ENCODE measurements around the gene DHDH. TPM values are rescaled to one million over a fixed set of nuclear protein-coding genes. Genes with fewer than 3 reads are reported as not detected.

The DHDH gene
- polyA plus RNA-seq, 1 experiment = not detected

DNA sequence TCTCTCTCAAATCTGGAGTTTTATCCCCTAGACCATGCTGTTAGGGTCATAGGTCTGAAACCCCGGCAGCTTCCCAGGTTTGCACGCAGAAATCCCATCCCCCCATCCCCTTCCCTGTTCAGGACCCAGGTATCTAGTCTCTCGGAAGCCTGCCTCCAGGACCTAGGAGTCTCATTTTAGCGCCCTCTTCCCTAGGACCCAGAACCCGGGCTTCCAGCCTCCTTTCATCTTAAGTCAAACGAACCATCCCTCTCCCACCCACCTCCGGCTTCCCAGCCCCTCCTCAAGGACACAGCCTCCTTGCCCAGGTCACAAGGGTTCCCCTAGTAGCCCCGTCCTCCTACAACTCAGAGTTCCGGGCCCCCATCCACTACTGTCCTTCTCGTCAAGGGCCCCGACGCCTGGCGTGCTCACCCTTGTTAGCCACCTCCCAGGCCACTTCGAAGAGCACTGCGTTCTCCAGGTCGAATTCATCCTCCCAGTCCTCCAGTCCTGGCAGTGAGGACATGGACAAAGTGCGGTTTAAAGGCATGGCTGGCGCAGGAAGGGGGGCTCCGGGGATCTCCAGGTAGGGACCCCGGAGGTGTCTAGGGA is 59.2 kb downstream of the DHDH start:
- TF ChIP-seq, protein P1, sequence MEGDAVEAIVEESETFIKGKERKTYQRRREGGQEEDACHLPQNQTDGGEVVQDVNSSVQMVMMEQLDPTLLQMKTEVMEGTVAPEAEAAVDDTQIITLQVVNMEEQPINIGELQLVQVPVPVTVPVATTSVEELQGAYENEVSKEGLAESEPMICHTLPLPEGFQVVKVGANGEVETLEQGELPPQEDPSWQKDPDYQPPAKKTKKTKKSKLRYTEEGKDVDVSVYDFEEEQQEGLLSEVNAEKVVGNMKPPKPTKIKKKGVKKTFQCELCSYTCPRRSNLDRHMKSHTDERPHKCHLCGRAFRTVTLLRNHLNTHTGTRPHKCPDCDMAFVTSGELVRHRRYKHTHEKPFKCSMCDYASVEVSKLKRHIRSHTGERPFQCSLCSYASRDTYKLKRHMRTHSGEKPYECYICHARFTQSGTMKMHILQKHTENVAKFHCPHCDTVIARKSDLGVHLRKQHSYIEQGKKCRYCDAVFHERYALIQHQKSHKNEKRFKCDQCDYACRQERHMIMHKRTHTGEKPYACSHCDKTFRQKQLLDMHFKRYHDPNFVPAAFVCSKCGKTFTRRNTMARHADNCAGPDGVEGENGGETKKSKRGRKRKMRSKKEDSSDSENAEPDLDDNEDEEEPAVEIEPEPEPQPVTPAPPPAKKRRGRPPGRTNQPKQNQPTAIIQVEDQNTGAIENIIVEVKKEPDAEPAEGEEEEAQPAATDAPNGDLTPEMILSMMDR (IDR thresholded peaks at IDR 0.05; ENCODE audit: insufficient read depth, low read depth, low read length) = no peak
- ChIA-PET POLR2A (interaction anchor here (0.5 to 1.8 kb wide), 4 partner anchors 14 to 64 kb away, joined by 3 to 6 read pairs (median 4); partner anchors contain the start of gene CGB7), CTCF (interaction anchor here (0.8 to 2.7 kb wide), 19 partner anchors 11 to 205 kb away, joined by 3 to 44 read pairs (median 4); partner anchors contain the start of gene HSD17B14)
- no peak for DNase-seq (ENCODE audit: low read depth)
- Histone ChIP-seq H3K36me3 (ENCODE audit: control insufficient read depth, insufficient read depth, low read length) (peaks cover 20% of the 10 kb centered on the region), H3K4me3 (ENCODE audit: low read depth, low read length) (peak overlapping the region; percentile 94), H3K27me3 (ENCODE audit: control insufficient read depth, insufficient read depth, low read length) (no peaks in the 10 kb centered on the region)

DNA sequence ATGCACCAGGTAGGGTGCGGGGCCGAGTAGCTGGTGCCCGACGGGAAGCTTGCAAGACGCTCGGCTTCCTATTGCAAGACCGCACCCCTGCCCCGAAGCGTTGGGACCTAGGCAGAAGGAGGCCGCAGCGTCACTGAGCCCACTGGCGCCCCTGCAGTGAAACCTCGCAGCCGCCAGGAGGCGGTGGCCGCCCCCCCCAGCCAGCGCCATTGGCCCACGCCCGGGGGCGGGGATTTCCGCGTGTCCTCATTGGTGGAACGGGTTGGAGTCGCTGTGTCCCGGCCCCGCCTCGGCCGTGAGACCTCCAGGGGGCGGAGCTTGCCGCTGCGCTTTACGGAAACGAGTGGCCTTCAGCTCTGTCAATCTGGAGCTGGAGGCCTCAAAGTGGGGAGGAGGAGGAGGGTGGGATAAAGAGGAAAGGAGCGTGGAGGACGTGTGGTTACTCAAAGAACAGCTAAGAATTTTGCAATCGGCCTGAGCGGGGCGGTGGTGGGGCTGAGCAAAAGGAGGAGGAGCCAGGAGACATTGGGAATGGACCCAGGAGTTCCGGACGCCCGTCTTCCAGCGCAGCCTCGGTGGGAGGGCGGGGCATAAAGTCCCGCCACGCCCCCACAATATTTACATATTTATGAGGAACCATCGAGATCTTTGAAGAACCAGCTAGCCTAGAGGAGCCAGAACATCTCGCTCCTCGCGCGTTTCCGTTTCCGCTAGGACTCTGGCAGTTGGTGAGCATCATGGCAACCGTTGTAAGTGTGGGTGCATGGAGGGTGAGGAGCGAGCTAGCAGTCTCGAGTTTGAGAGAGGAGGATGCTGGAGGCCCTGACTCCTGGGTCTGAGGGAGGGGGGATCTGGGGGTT is 59.9 kb downstream of the DHDH start, which contains the start of the genes GYS1 and RUVBL2:
TSS of gene GYS1 (minus strand) at position 135 of the 860 bp plus-strand sequence. CDS start 197 bp downstream, outside the sequence.
TSS of gene RUVBL2 (plus strand) at position 713 of the 860 bp plus-strand sequence. CDS start at position 738, 25 bp downstream.
- TF ChIP-seq, protein P1 (IDR thresholded peaks at IDR 0.05; ENCODE audit: insufficient read depth, low read depth, low read length) = peak; percentile 99
- Histone ChIP-seq H3K27me3 (ENCODE audit: control insufficient read depth, insufficient read depth, low read length) (no peaks in the 10 kb centered on the region), H3K4me3 (ENCODE audit: low read depth, low read length) (peak within 1 kb of the TSS; percentile 94), H3K36me3 (ENCODE audit: control insufficient read depth, insufficient read depth, low read length) (peaks cover 16% of the 10 kb centered on the region)
- CTCF ChIA-PET = interaction anchor here (0.6 to 2.7 kb wide), 27 partner anchors 8 to 268 kb away, joined by 3 to 44 read pairs (median 4); partner anchors contain the start of gene HSD17B14
- POLR2A ChIA-PET = interaction anchor here (0.6 to 1.8 kb wide), 6 partner anchors 26 to 1232 kb away, joined by 3 to 6 read pairs (median 3); partner anchors contain the start of genes CGB7 and NUCB1
- peak; percentile 98 for DNase-seq (ENCODE audit: low read depth)

DNA sequence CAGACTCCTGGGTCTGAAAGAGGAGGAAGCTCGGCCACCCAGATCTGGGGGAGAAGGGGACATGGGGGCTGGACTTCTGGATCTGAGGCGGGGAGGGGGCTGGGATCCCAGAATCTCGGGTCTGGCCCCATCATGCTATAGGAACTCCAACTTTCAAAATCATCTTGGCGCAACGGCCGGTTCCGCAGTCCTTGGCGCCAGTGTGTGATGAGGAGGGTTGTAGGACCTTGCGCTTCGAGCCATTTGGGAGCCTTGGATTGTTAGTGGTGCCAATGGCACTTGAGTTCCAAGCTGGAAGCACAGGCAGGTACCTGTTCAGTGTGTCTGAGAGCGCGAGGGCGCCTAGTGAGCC is 60.5 kb downstream of the DHDH start:
- no peak for DNase-seq (ENCODE audit: low read depth)
- Histone ChIP-seq H3K27me3 (ENCODE audit: control insufficient read depth, insufficient read depth, low read length) (no peaks in the 10 kb centered on the region), H3K4me3 (ENCODE audit: low read depth, low read length) (peak overlapping the region; percentile 93), H3K36me3 (ENCODE audit: control insufficient read depth, insufficient read depth, low read length) (peaks cover 10% of the 10 kb centered on the region)
- TF ChIP-seq, protein P1 (IDR thresholded peaks at IDR 0.05; ENCODE audit: insufficient read depth, low read depth, low read length) = no peak
- CTCF ChIA-PET = interaction anchor here (0.7 to 2.0 kb wide), 11 partner anchors 11 to 198 kb away, joined by 3 to 11 read pairs (median 4); no protein-coding TSS in a partner anchor
- POLR2A ChIA-PET = interaction anchor here (1.8 kb wide), 1 partner anchor 63 kb away, joined by 4 read pairs; the partner anchor contains the start of gene CGB7

Small RNA genes lying within 50 kb of the gene (small RNA-seq; reads per million reads assigned to genes)
- gene AC026803.1 (ENCODE audit: insufficient read length, low read depth, low replicate concordance) = not detected

Other genes starting within 250 kb of the DHDH start
- not detected in 2 replicates for gene FUT2, start 237.7 kb upstream of the DHDH start, polyA plus RNA-seq (2011; rRNA removed)
- 0.86 and 1.5 TPM in 2 replicates for gene MAMSTR, start 214.0 kb upstream of the DHDH start, polyA plus RNA-seq (2011; rRNA removed)
- gene RASIP1, start 193.1 kb upstream of the DHDH start, polyA plus RNA-seq (2011; rRNA removed) = 0.76 and 1.1 TPM in 2 replicates
- gene IZUMO1, start 186.8 kb upstream of the DHDH start, polyA plus RNA-seq (2011; rRNA removed) = not detected in 2 replicates
- 0.32 and 0.37 TPM in 2 replicates for gene FUT1, start 181.1 kb upstream of the DHDH start, polyA plus RNA-seq (2011; rRNA removed)
- not detected in 2 replicates for gene FGF21, start 178.2 kb upstream of the DHDH start, polyA plus RNA-seq (2011; rRNA removed)
- gene BCAT2, start 122.7 kb upstream of the DHDH start, polyA plus RNA-seq (2011; rRNA removed) = 32.1 and 52.2 TPM in 2 replicates
- 7.4 and 7.6 TPM in 2 replicates for gene HSD17B14, start 97.2 kb upstream of the DHDH start, polyA plus RNA-seq (2011; rRNA removed)
- gene PLEKHA4, start 65.1 kb upstream of the DHDH start, polyA plus RNA-seq (2011; rRNA removed) = 3.3 and 5.4 TPM in 2 replicates
- gene PPP1R15A, start 61.3 kb upstream of the DHDH start, polyA plus RNA-seq (2011; rRNA removed) = 24.7 and 43.0 TPM in 2 replicates
- 0.07 and 0.10 TPM in 2 replicates for gene TULP2, start 35.0 kb upstream of the DHDH start, polyA plus RNA-seq (2011; rRNA removed)
- 145 and 305 TPM in 2 replicates for gene NUCB1, start 33.4 kb upstream of the DHDH start, polyA plus RNA-seq (2011; rRNA removed)
- gene BAX, start 21.2 kb downstream of the DHDH start, polyA plus RNA-seq (2011; rRNA removed) = 141 and 159 TPM in 2 replicates
- 2,664 and 3,340 TPM in 2 replicates for gene FTL, start 31.6 kb downstream of the DHDH start, polyA plus RNA-seq (2011; rRNA removed)
- gene GYS1, start 59.6 kb downstream of the DHDH start, polyA plus RNA-seq (2011; rRNA removed) = 36.0 and 49.7 TPM in 2 replicates
- 138 and 221 TPM in 2 replicates for gene RUVBL2, start 60.2 kb downstream of the DHDH start, polyA plus RNA-seq (2011; rRNA removed)
- not detected in 2 replicates for gene LHB, start 83.4 kb downstream of the DHDH start, polyA plus RNA-seq (2011; rRNA removed)
- not detected in 2 replicates for gene CGB3, start 90.6 kb downstream of the DHDH start, polyA plus RNA-seq (2011; rRNA removed)
- not detected in 2 replicates for gene CGB2, start 98.2 kb downstream of the DHDH start, polyA plus RNA-seq (2011; rRNA removed)
- not detected in 2 replicates for gene CGB1, start 103.2 kb downstream of the DHDH start, polyA plus RNA-seq (2011; rRNA removed)
- not detected in 2 replicates for gene CGB5, start 110.1 kb downstream of the DHDH start, polyA plus RNA-seq (2011; rRNA removed)
- gene CGB8, start 115.4 kb downstream of the DHDH start, polyA plus RNA-seq (2011; rRNA removed) = 0.22 TPM in 1 of 2 replicates, not detected in the other
- gene CGB7, start 124.0 kb downstream of the DHDH start, polyA plus RNA-seq (2011; rRNA removed) = 0.27 and 0.28 TPM in 2 replicates
- gene NTF4, start 131.1 kb downstream of the DHDH start, polyA plus RNA-seq (2011; rRNA removed) = 0.10 TPM in 1 of 2 replicates, not detected in the other
- gene KCNA7, start 139.0 kb downstream of the DHDH start, polyA plus RNA-seq (2011; rRNA removed) = not detected in 2 replicates
- gene SNRNP70, start 151.8 kb downstream of the DHDH start, polyA plus RNA-seq (2011; rRNA removed) = 125 and 268 TPM in 2 replicates
- gene LIN7B, start 180.7 kb downstream of the DHDH start, polyA plus RNA-seq (2011; rRNA removed) = 6.7 and 9.4 TPM in 2 replicates
- 0.67 and 0.94 TPM in 2 replicates for gene C19orf73, start 185.4 kb downstream of the DHDH start, polyA plus RNA-seq (2011; rRNA removed)
- gene PPFIA3, start 185.8 kb downstream of the DHDH start, polyA plus RNA-seq (2011; rRNA removed) = 0.75 and 1.4 TPM in 2 replicates
- 0.07 and 0.25 TPM in 2 replicates for gene HRC, start 221.7 kb downstream of the DHDH start, polyA plus RNA-seq (2011; rRNA removed)
- 12.8 and 17.6 TPM in 2 replicates for gene TRPM4, start 224.1 kb downstream of the DHDH start, polyA plus RNA-seq (2011; rRNA removed)

Data from BJ (cell line).